ENCODE data around the gene TMEM150C. TPM values are rescaled to one million over a fixed set of nuclear protein-coding genes. Genes with fewer than 3 reads are reported as not detected.
"Not testable (repeated sequence)": the region's sequence is repeated elsewhere in the genome, so short reads cannot be mapped to it uniquely, and the experiment has no call there.

Gene TMEM150C
- polyA plus RNA-seq, 6 donors from 2014 or later, result 0.11 to 0.20 TPM; not detected in 4

- not testable (repeated sequence) for ATAC-seq (ENCODE audit: low read depth in 2 of 2); H3K9me3 Mint-ChIP-seq; H3K27me3 Mint-ChIP-seq; DNase-seq; H3K4me1 Mint-ChIP-seq; H3K36me3 Mint-ChIP-seq; H3K4me3 Mint-ChIP-seq
- H3K27ac Mint-ChIP-seq, result peak overlapping the region in 1 of 6 donors; percentile 13
Observed at GRCh38 chr4:82473080-82473479, 88.7 kb downstream of the TMEM150C start.

GRCh38 chr4:82469791-82470345, 91.9 kb downstream of the TMEM150C start:
- DNase-seq, result no peak
- Mint-ChIP-seq H3K36me3 (no peaks in the 10 kb centered on the region), H3K27ac (no peak overlapping the region), H3K9me3 (peaks cover 0 to 3% (median 0%) of the 10 kb centered on the region in 7 donors), H3K4me3 (no peak overlapping the region), H3K4me1 (peaks cover 6 to 10% (median 7%) of the 10 kb centered on the region in 3 donors), H3K27me3 (no peaks in the 10 kb centered on the region)
- ATAC-seq (ENCODE audit: low read depth in 2 of 2), result no peak

GRCh38 chr4:82467471-82467870, 94.3 kb downstream of the TMEM150C start:
- DNase-seq, result no peak
- no peak for ATAC-seq (ENCODE audit: low read depth in 2 of 2)
- Mint-ChIP-seq H3K27me3 (no peaks in the 10 kb centered on the region), H3K27ac (peak overlapping the region in 1 of 6 donors; percentile 83), H3K4me3 (no peak overlapping the region), H3K9me3 (peaks cover 0 to 3% (median 0%) of the 10 kb centered on the region in 7 donors), H3K4me1 (peaks cover 14 to 27% (median 19%) of the 10 kb centered on the region in 3 donors), H3K36me3 (no peaks in the 10 kb centered on the region)

- Mint-ChIP-seq H3K4me3 (no peak overlapping the region), H3K27me3 (no peaks in the 10 kb centered on the region), H3K9me3 (peaks cover 0 to under 1% (median 0%) of the 10 kb centered on the region in 7 donors), H3K36me3 (no peaks in the 10 kb centered on the region), H3K27ac (peak overlapping the region in 2 of 6 donors; percentile 3 to 93), H3K4me1 (peaks cover 14 to 27% (median 19%) of the 10 kb centered on the region in 3 donors)
- ATAC-seq (ENCODE audit: low read depth in 2 of 2) (no peak), DNase-seq (no peak)
Observed at GRCh38 chr4:82463221-82463620, 98.6 kb downstream of the TMEM150C start.

- Mint-ChIP-seq H3K36me3 (no peaks in the 10 kb centered on the region), H3K9me3 (no peaks in the 10 kb centered on the region), H3K4me3 (no peak overlapping the region), H3K4me1 (peaks cover 14 to 27% (median 19%) of the 10 kb centered on the region in 3 donors), H3K27me3 (no peaks in the 10 kb centered on the region), H3K27ac (peak overlapping the region in 1 of 6 donors; percentile 73)
- DNase-seq, result peak; percentile 71
- peak; percentile 82 to 93 for ATAC-seq (ENCODE audit: low read depth in 2 of 2)
Observed at GRCh38 chr4:82462415-82462831, 99.4 kb downstream of the TMEM150C start.

GRCh38 chr4:82461710-82462109, 100.1 kb downstream of the TMEM150C start:
- H3K27ac Mint-ChIP-seq, result peak overlapping the region in 1 of 6 donors; percentile 6
- no peak overlapping the region for H3K4me3 Mint-ChIP-seq
- H3K4me1 Mint-ChIP-seq, result peaks cover 14 to 27% (median 19%) of the 10 kb centered on the region in 3 donors
- H3K27me3 Mint-ChIP-seq, result no peaks in the 10 kb centered on the region
- ATAC-seq (ENCODE audit: low read depth in 2 of 2) (no peak), DNase-seq (no peak)
- no peaks in the 10 kb centered on the region for H3K9me3 Mint-ChIP-seq
- no peaks in the 10 kb centered on the region for H3K36me3 Mint-ChIP-seq

- Mint-ChIP-seq H3K4me1 (peaks cover 0 to 6% (median 2%) of the 10 kb centered on the region in 3 donors), H3K9me3 (no peaks in the 10 kb centered on the region), H3K36me3 (no peaks in the 10 kb centered on the region), H3K27me3 (no peaks in the 10 kb centered on the region), H3K27ac (peak overlapping the region in 3 of 6 donors; percentile 36 to 93 (median 57)), H3K4me3 (peak overlapping the region in 1 of 8 donors; percentile 20)
- no peak for DNase-seq
- no peak for ATAC-seq (ENCODE audit: low read depth in 2 of 2)
Observed at GRCh38 chr4:82458729-82459128, 103.1 kb downstream of the TMEM150C start.

- no peak overlapping the region for H3K4me3 Mint-ChIP-seq
- peak overlapping the region in 1 of 6 donors; percentile 36 for H3K27ac Mint-ChIP-seq
- no peaks in the 10 kb centered on the region for H3K36me3 Mint-ChIP-seq
- no peak for DNase-seq
- H3K27me3 Mint-ChIP-seq, result no peaks in the 10 kb centered on the region
- no peak for ATAC-seq (ENCODE audit: low read depth in 2 of 2)
- no peaks in the 10 kb centered on the region for H3K4me1 Mint-ChIP-seq
- H3K9me3 Mint-ChIP-seq, result no peaks in the 10 kb centered on the region
Observed at GRCh38 chr4:82457266-82457665, 104.5 kb downstream of the TMEM150C start.

- H3K4me1 Mint-ChIP-seq, result peaks cover 0 to 7% (median 2%) of the 10 kb centered on the region in 3 donors
- H3K4me3 Mint-ChIP-seq, result no peak overlapping the region
- H3K27me3 Mint-ChIP-seq, result no peaks in the 10 kb centered on the region
- ATAC-seq (ENCODE audit: low read depth in 2 of 2) (no peak), DNase-seq (no peak)
- H3K27ac Mint-ChIP-seq, result peak overlapping the region in 1 of 6 donors; percentile 33
- H3K36me3 Mint-ChIP-seq, result peaks cover 9 to 30% of the 10 kb centered on the region in 2 donors
- H3K9me3 Mint-ChIP-seq, result no peaks in the 10 kb centered on the region
Observed at GRCh38 chr4:82452026-82452425, 109.8 kb downstream of the TMEM150C start.

- Mint-ChIP-seq H3K27ac (peak overlapping the region in 2 of 6 donors; percentile 18 to 33), H3K4me3 (peak overlapping the region in 1 of 8 donors; percentile 5), H3K4me1 (peaks cover 0 to 7% (median 4%) of the 10 kb centered on the region in 3 donors), H3K36me3 (peaks cover 9 to 30% of the 10 kb centered on the region in 2 donors), H3K27me3 (no peaks in the 10 kb centered on the region), H3K9me3 (no peaks in the 10 kb centered on the region)
- no peak for ATAC-seq (ENCODE audit: low read depth in 2 of 2)
- no peak for DNase-seq
Observed at GRCh38 chr4:82450966-82451755, 110.6 kb downstream of the TMEM150C start.

- Mint-ChIP-seq H3K4me1 (peaks cover 0 to 11% (median 7%) of the 10 kb centered on the region in 3 donors), H3K36me3 (peaks cover 9 to 30% of the 10 kb centered on the region in 2 donors), H3K27ac (peak overlapping the region in 3 of 6 donors; percentile 21 to 68 (median 59)), H3K4me3 (no peak overlapping the region), H3K27me3 (no peaks in the 10 kb centered on the region), H3K9me3 (no peaks in the 10 kb centered on the region)
- DNase-seq (no peak), ATAC-seq (ENCODE audit: low read depth in 2 of 2) (no peak)
Observed at GRCh38 chr4:82447886-82448285, 113.9 kb downstream of the TMEM150C start.

GRCh38 chr4:82439088-82439487, 122.7 kb downstream of the TMEM150C start:
- peaks cover 34 to 59% (median 41%) of the 10 kb centered on the region in 3 donors for H3K4me1 Mint-ChIP-seq
- DNase-seq (no peak), ATAC-seq (ENCODE audit: low read depth in 2 of 2) (no peak)
- no peaks in the 10 kb centered on the region for H3K9me3 Mint-ChIP-seq
- no peak overlapping the region for H3K4me3 Mint-ChIP-seq
- no peaks in the 10 kb centered on the region for H3K36me3 Mint-ChIP-seq
- no peaks in the 10 kb centered on the region for H3K27me3 Mint-ChIP-seq
- H3K27ac Mint-ChIP-seq, result peak overlapping the region in 1 of 6 donors; percentile 0

GRCh38 chr4:82437285-82438005, 124.3 kb downstream of the TMEM150C start:
- peak overlapping the region in 2 of 6 donors; percentile 39 to 80 for H3K27ac Mint-ChIP-seq
- no peaks in the 10 kb centered on the region for H3K9me3 Mint-ChIP-seq
- ATAC-seq (ENCODE audit: low read depth in 2 of 2) (no peak), DNase-seq (no peak)
- H3K36me3 Mint-ChIP-seq, result no peaks in the 10 kb centered on the region
- no peaks in the 10 kb centered on the region for H3K27me3 Mint-ChIP-seq
- H3K4me3 Mint-ChIP-seq, result no peak overlapping the region
- peaks cover 34 to 64% (median 44%) of the 10 kb centered on the region in 3 donors for H3K4me1 Mint-ChIP-seq
